Mucosa of descending colon (tissue), 3 donors: Measurements from ENCODE around the gene XRCC6. TPM values are rescaled to one million over a fixed set of nuclear protein-coding genes. Genes with fewer than 3 reads are reported as not detected.
A peak's percentile ranks its signal among the peaks of the same experiment; 100 is the strongest.
"Not testable (repeated sequence)": the region's sequence is repeated elsewhere in the genome, so short reads cannot be mapped to it uniquely, and the experiment has no call there.

Source experiments
- ATAC-seq: fragments of 200-7000 bp; cut with Tn5 transposase; one replicate; pipeline ENCODE4 v1.9.1; 2020; ENCODE audit warnings: mild to moderate bottlenecking, moderate library complexity
- DNase-seq, 3 donors: peaks; one replicate each; pipeline ENCODE4 v3.0.0-alpha.2; 2020
- H3K36me3 ChIP-seq: fragments of 200-600 bp; one replicate; pipeline ENCODE4 v1.8.0; 2021; ENCODE audit warnings: low read depth, mild to moderate bottlenecking
- H3K4me1 ChIP-seq: fragments of 200-600 bp; one replicate; pipeline ENCODE4 v1.8.0; 2021; ENCODE audit warnings: low read depth, mild to moderate bottlenecking
- H3K4me3 ChIP-seq: fragments of 200-600 bp; one replicate; pipeline ENCODE4 v1.8.0; 2021; ENCODE audit warnings: mild to moderate bottlenecking
- H3K9me3 ChIP-seq: fragments of 200-600 bp; one replicate; pipeline ENCODE4 v1.8.0; 2021; ENCODE audit warnings: mild to moderate bottlenecking
- intact Hi-C, 2 donors: fragments of 100-400 bp; cut with DNase I in 1 of 2; cut with micrococcal nuclease in 1 of 2; formaldehyde crosslinking; loops; one replicate each; pipeline versions ENCODE4 v1.11.0 to v1.11.1; 2022; cut with DNase I, micrococcal nuclease
- long read RNA-seq, 2 donors: library from polyadenylated mRNA; unstranded; transcript quantifications; one replicate each; pipeline ENCODE4 v2.0.0, GENCODE V29; 2019 to 2021
- total RNA-seq, 3 donors: library from RNA; stranded (reverse); fragmentation: NEBNext Ultra II Directional in 2 of 3; extraction: Animal tissue kit (Norgen Biotek cat#: 25700) in 2 of 3; gene quantifications; one replicate each; pipeline versions ENCODE4 v1.2.1 to v1.2.4, GENCODE V29; 2021 to 2023
- TF ChIP-seq, protein P1 (sequence below): fragments of 200-600 bp; IDR thresholded peaks from one replicate; pipeline ENCODE4 v1.8.0; 2022; ENCODE audit warnings: antibody characterized with exemption, mild to moderate bottlenecking
- donor health status: DM: no; HTN: no; CAD: no; lungs with moderate emphysema.
- donor health status: DM: no; HTN: no; CAD: no.
- donor health status: DM: no; HTN: yes; CAD: no.

XRCC6 gene
- total RNA-seq, result 100 to 1,000 TPM; 169 to 193 (median 177) TPM
- long read RNA-seq, donor 1, transcript XRCC6-201 (12 exons, 2,709 nt), result minor isoform, 15 of 379 reads
- long read RNA-seq, donor 1, transcript XRCC6-202 (13 exons, 2,296 nt), result major isoform, 326 of 379 reads
- long read RNA-seq, donor 1, partial matches to known transcripts, result 11 of 379 reads
- long read RNA-seq, donor 1, other reads (novel, unspliced or antisense), result 25 of 379 reads
- long read RNA-seq, donor 2, transcript XRCC6-201 (12 exons, 2,709 nt), result minor isoform, 12 of 297 reads
- long read RNA-seq, donor 2, transcript XRCC6-202 (13 exons, 2,296 nt), result major isoform, 244 of 297 reads
- long read RNA-seq, donor 2, partial matches to known transcripts, result 22 of 297 reads
- long read RNA-seq, donor 2, other reads (novel, unspliced or antisense), result 16 of 297 reads

DNA sequence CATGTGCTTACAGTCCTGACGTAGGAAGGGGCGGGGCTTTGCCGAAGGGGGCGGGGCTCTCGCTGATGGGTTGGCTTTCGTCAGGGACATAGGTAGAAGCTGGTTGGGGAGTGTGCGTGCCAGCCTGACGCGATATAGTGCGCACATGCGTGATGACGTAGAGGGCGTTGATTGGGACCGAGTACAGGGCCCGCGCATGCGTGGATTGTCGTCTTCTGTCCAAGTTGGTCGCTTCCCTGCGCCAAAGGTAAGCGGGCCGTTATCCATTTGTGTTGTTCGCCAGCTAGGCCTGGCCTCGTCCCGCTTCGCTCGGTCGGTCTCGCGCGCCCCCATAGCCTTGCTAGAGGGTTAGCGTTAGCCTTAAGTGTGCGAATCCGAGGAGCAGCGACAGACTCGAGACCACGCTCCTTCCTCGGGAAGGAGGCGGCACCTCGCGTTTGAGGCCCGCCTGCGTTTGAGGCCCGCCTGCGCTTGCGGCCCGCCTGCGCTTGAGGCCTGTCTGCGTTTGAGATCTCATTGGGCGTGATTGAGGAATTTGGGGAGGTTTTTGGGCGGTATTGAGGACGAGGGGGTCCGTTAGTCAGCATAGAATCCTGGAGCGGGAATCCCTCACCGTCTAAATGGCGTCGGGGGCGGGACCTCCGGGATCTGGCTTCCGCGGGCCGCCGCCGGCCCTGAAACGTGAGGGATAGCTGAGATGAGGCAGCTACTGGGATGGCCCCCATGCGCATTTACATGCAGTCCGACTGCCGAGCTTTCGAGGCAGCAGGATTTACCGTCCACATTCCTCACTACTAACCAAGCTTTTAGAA, at the start of gene XRCC6:
Gene XRCC6 (plus strand): TSS at position 197 of the 812 bp plus-strand sequence. CDS start 710 bp downstream, outside the sequence.
- Histone ChIP-seq H3K4me1 (peaks cover 33% of the 10 kb centered on the region), H3K9me3 (no peaks in the 10 kb centered on the region), H3K4me3 (peak within 1 kb of the TSS; percentile 93), H3K36me3 (peaks cover 8% of the 10 kb centered on the region)
- DNase-seq (peak; percentile 100), ATAC-seq (peak; percentile 96)
- TF ChIP-seq, protein P1, sequence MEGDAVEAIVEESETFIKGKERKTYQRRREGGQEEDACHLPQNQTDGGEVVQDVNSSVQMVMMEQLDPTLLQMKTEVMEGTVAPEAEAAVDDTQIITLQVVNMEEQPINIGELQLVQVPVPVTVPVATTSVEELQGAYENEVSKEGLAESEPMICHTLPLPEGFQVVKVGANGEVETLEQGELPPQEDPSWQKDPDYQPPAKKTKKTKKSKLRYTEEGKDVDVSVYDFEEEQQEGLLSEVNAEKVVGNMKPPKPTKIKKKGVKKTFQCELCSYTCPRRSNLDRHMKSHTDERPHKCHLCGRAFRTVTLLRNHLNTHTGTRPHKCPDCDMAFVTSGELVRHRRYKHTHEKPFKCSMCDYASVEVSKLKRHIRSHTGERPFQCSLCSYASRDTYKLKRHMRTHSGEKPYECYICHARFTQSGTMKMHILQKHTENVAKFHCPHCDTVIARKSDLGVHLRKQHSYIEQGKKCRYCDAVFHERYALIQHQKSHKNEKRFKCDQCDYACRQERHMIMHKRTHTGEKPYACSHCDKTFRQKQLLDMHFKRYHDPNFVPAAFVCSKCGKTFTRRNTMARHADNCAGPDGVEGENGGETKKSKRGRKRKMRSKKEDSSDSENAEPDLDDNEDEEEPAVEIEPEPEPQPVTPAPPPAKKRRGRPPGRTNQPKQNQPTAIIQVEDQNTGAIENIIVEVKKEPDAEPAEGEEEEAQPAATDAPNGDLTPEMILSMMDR, result no peak
- intact Hi-C loops, result no loop called here

- TF ChIP-seq, protein P1, result no peak
- intact Hi-C loops, result no loop called here
- Histone ChIP-seq H3K4me1 (no peaks in the 10 kb centered on the region), H3K9me3 (no peaks in the 10 kb centered on the region), H3K36me3 (peaks cover 5% of the 10 kb centered on the region), H3K4me3 (no peak overlapping the region)
- DNase-seq, result no peak
- no peak for ATAC-seq
These were observed 49.3 kb upstream of the XRCC6 start for GRCh38 chr22:41571786-41572185.

GRCh38 chr22:41572305-41572704, 48.8 kb upstream of the XRCC6 start:
- DNase-seq, H3K4me1 ChIP-seq, intact Hi-C loops, H3K9me3 ChIP-seq, H3K4me3 ChIP-seq, ATAC-seq, H3K36me3 ChIP-seq: not testable (repeated sequence)

DNA sequence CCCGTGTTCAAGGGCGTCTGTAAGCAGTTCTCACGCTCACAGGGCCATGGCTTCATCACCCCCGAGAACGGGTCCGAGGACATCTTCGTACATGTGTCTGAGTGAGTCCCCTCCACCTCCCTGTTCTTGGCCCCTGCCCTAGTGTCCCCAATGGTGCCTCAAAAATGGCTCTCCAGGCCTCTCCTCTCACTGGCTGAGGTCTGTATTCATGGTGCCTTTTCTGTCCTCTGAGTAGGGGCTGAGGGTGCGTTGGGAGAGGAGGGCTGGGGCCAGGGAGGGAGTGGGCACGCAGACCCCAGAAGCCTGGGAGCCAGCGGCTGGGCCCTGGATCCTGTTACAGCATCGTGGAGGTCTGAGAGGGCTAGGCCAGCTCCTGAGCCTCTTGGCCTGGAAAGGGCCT, 47.4 kb upstream of the XRCC6 start:
- ATAC-seq (no peak), DNase-seq (no peak)
- H3K4me3 ChIP-seq, result no peak overlapping the region
- H3K36me3 ChIP-seq, result peaks cover 6% of the 10 kb centered on the region
- no peaks in the 10 kb centered on the region for H3K9me3 ChIP-seq
- no peaks in the 10 kb centered on the region for H3K4me1 ChIP-seq
- TF ChIP-seq, protein P1, result no peak
- intact Hi-C loops, result no loop called here

DNA sequence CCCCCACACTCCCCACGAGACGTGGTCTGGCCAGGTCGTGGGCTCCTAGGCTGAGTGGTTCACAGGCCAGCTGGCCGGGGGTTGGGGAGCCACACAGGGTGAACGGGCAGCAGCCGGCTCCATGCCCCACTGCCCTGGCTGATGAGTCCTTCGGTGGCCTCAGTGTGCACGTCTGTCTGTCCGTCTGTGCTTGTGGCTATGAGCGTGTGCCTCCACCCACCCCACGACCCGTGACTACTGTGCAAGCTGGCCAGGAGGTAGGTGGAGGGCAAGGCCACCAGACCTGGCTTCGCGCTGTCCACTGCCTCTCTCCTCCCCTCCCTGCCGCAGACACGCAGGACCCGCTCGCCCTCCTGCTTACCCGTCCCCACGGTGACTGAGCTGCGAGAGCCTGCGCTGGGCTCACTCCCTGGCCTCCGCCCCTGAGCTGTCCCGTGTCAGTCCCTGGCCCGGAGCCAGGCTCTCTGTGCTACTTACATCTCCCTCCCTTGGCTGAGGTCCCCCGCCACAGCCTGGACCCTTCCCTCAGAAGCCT, 46.2 kb upstream of the XRCC6 start:
- Histone ChIP-seq H3K9me3 (no peaks in the 10 kb centered on the region), H3K4me1 (no peaks in the 10 kb centered on the region), H3K4me3 (no peak overlapping the region), H3K36me3 (peaks cover 6% of the 10 kb centered on the region)
- intact Hi-C loops, result no loop called here
- TF ChIP-seq, protein P1, result no peak
- peak; percentile 25 for ATAC-seq
- DNase-seq, result peak in 2 of 3 donors; percentile 49 to 67

GRCh38 chr22:41575533-41575932, 45.6 kb upstream of the XRCC6 start:
- Histone ChIP-seq H3K4me1 (no peaks in the 10 kb centered on the region), H3K9me3 (no peaks in the 10 kb centered on the region), H3K36me3 (peaks cover 6% of the 10 kb centered on the region), H3K4me3 (no peak overlapping the region)
- DNase-seq (no peak), ATAC-seq (no peak)
- intact Hi-C loops, result no loop called here
- TF ChIP-seq, protein P1, result no peak
